ENCODE measurements around the gene ARHGEF28. TPM values are rescaled to one million over a fixed set of nuclear protein-coding genes. Genes with fewer than 3 reads are reported as not detected.

The ARHGEF28 gene
- polyA plus RNA-seq, 1 donor from 2014 or later, result not detected

Small RNAs within 50 kb of the gene (small RNA-seq; reads per million reads assigned to genes)
- 0 reads per million in 3 experiments for gene RNU7-196P

Other genes with a start within 250 kb of the ARHGEF28 start
- gene FOXD1, start 177.4 kb upstream of the ARHGEF28 start, polyA plus RNA-seq, result not detected in 2 replicates
- gene BTF3, start 127.8 kb upstream of the ARHGEF28 start, polyA plus RNA-seq, result 307 and 324 TPM in 2 replicates
- gene ANKRA2, start 60.6 kb upstream of the ARHGEF28 start, polyA plus RNA-seq, result 70.9 and 89.5 TPM in 2 replicates
- gene UTP15, start 60.5 kb upstream of the ARHGEF28 start, polyA plus RNA-seq, result 18.1 and 22.0 TPM in 2 replicates

Data from neural cell (in vitro differentiated cells).